Occipital lobe (tissue), 2 donors: Measurements from ENCODE around the gene BBS9. TPM values are rescaled to one million over a fixed set of nuclear protein-coding genes. Genes with fewer than 3 reads are reported as not detected.
"Not testable (repeated sequence)": the region's sequence is repeated elsewhere in the genome, so short reads cannot be mapped to it uniquely, and the experiment has no call there.

Source experiments
- DNase-seq: peaks from one replicate; lab custom pipeline; 2025; lab: John Stamatoyannopoulos, UW
- total RNA-seq: library from RNA; depleted of rRNA; stranded (reverse); fragments of >200 nt; gene quantifications from one replicate; pipeline ENCODE4 v1.2.3, GENCODE V29; 2014

BBS9 gene
- total RNA-seq, 1 donor from 2014 or later: 103 TPM

DNA sequence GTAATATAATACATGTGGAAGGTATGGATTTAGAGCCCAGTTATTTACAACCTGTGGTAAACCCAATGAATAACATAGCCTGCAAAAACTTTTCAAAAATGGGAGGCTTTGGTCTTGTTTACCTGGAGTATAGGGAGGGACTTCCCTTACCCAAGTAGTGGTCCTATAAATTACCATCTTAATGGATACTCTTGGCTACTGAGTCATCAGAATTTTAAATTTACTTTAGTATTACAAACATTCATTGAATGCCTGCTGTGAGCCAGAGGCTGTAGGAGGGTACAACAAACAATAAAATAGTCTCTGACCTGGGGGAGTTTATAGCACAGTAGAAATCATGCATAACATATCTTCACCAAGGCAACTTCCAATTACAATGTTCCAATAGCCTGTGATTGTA is 365.1 kb downstream of the BBS9 start:
- DNase-seq: no peak

DNA sequence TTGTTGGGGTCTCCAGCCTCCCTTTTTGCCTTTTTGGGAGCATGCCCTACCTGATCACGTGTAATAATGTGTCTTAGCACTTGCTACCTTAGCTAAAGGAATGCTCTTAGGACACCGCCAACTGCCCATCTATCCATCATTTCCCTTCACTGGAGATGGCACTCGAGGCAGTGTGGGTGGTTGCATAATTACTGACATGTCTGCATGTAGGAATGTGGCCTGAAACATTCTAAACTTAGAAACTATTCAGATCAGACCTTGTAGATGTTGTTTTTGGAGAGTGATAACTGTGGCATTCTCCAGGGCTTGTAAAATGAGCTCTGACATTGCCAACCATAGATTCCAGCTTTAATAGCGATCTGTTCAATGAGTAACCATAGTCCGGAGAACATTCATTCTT is 365.8 kb downstream of the BBS9 start:
- no peak for DNase-seq

DNA sequence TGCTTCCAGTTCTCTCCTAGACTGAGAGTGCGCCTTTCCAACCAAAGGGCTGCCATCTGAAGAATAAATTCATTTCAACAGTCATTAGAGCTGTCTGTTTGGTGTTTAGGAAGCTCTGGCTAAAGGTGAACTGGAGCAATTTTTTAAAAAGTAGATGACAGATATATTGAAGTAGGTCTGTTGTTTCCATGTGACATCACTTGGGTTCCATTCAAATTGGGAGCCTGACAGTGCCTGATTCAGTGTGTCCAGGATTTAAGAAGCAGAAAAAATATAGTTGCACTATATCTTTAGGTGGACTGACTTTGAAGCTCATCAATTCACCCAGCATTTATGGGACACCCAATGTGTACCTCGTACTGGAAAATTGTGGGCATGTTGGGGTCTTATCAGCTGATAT is 367.7 kb downstream of the BBS9 start:
- DNase-seq: no peak

DNA sequence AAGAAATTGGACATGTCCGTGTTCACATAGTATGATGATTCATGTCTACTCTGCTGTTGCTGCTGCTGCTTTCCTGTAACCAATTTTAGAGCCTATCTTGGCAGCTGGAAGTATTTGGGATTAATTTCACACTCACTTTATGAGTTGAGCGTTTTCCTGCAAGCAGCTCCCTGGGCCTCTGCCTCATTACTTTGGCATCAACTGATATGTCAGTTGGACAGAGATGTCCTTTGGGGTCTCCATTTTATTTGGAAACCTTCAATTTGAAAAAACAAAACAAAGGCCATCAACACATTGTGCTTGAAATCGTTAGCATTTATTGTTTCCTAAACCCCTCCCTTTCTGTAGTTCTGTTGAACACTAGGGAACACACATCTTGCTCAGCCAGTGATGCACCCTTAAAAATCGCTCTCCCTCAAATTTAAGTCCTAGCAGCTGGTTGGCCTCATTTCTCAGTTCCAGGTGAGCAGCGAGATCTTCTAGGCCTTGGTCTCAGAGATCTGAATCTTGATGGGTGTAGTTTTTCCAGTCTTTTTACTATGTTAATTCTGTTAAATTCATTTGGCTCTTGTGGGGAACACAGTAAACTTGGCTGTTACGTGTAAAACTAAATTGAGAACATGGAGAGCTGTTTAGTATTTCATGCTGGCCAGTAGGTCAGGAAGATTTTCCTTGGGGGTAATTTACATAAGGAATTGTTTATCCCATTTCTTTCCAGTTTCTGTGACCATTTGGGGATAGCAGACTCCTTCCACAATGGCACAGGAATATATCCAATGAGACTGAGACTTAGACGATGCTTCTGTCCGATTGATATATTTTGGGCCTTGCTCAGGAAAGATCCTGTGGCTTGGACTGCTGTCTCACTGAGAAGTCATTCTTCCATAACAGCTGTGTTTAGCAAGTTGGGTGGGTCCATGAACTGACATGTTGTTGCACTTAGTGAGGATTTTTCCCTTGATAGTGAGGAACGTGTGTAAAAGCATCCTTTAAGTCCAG is 371.6 kb downstream of the BBS9 start:
- DNase-seq: no peak

DNA sequence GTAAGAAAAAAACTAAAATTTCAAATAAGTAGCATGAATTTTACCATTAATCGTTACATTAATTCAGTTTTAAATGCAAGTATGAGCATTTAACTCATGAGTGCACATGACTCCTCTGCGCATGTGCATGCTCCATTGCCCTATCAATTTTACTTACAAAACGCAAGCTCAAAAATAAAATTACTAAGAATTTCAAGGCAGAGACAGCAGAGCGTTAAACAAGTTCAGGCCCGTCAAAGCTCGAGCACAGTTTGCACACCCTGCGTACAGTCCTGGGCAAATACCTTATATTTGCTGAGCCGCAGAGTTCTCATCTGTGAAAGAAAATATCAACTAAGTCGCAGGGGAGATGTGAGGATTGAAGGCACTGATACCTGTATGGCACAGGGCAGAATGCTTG is 373.6 kb downstream of the BBS9 start:
- no peak for DNase-seq

DNA sequence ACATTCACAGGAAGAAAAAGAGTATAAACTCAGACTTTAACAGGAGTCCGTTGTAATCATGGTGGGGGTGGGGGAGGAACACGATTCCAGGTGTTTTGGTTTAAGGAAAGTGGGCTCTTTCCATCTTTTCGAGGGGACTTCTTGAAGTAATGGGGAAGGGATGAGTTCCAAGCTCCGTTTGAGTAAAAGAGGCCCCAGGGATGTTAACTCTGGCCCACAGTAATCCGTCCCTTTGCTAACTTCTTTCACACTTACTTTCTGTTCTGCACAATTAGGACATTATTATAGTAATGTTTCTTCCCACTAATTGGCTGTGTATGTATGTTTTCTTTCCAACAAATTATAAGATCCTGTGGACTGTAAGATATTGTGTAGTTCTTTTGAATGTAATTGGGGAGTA is 374.4 kb downstream of the BBS9 start:
- DNase-seq: no peak

DNA sequence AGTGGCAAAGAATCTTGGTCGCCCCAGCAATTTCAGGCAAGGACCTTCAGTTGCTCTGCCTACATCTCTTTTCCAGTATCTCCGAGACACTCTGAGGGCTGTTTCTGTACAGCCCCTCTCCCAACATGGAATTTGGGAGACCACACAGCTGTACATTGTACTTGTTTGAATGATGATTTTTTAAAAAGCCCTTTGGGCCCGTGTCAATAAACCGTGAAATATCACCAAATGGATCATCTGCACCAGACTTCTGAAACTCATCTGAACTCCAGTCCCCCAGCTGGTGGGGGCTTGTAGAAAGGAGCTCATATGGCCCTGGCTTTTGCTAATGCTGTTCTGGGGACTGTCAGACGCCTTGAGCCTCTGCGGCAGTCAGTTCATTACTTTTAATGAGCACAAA is 374.9 kb downstream of the BBS9 start:
- DNase-seq: no peak

DNA sequence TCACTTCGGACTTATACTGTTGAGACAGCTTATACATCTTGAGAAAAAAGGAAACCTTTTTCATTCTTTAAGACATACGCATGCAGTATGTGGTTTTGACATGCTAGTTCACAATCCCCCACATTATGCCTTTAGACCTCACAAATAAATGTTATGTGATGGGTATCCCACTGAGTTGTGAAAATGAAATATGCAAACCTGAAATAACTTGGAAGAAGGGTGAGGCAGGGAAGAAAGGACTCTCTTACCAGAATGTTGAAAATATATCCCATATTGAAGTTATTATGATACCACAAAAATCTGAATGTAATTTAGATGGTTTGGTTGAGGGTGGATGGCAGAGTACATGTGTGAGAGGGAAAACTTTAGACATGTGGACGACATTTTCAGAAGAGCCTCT is 379.8 kb downstream of the BBS9 start:
- DNase-seq: no peak

DNA sequence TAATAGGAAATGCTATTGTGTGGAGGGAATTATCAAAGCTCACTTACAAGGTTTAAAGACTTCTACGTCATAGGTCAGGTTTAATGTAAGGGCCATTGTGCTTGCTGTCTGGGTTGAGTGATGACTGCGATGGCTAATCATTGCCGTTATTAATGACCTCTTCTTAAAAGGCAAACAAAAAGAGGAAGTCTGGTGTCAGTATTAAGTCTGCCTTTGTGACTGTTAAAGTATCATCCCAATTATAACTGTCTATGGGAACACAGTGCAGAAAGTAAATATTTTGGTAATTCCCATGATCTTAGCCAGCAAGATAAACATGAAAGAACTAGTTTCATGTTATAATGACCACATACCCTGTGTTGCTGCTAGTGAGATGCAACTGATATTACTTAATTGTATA is 382.4 kb downstream of the BBS9 start:
- no peak for DNase-seq

DNA sequence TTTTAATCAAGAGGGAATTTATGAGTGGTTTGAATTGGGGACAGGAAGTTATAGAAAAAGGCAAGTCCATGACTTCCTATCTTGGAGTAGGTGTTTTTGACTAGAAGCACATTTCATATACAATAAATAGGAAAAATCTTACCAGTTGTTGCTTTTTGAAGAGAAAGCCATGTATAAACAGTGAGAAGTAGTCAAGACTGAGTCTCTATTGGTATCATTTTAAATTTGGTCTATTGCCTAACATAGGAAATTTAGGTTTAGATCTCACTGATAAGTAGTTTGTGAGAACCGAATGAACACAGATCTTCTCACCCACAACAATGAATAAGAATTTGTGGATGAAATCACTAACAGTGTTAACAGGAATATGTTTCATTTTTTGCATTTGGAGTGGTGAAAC is 387.2 kb downstream of the BBS9 start:
- DNase-seq: no peak

DNA sequence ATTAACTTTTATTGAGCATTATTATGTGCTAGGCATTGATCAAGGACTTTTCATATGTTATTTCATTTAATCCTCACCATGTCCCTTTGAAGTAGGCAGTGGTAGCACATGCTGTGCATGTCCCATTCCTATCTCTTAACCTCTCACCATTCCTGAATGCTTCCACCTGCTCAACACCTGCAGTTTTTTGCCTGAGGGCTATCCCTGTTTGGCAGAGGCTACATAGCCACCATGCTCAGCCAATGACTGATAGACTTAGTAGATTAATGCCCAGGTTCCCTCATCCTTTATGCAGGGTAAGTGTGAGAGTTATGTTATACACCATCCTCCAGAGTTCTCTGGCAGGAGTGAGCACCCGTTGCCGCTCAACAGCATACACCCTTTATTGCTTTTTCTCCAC is 387.8 kb downstream of the BBS9 start:
- DNase-seq: no peak

DNA sequence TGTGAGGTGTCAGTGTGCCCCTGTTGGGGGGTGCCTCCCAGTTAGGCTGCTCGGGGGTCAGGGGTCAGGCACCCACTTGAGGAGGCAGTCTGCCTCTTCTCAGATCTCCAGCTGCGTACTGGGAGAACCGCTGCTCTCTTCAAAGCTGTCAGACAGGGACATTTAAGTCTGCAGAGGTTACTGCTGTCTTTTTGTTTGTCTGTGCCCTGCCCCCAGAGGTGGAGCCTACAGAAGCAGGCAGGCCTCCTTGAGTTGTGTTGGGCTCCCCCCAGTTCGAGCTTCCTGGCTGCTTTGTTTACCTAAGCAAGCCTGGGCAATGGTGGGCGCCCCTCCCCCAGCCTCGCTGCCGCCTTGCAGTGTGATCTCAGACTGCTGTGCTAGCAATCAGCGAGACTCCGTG is 397.6 kb downstream of the BBS9 start:
- not testable (repeated sequence) for DNase-seq

DNA sequence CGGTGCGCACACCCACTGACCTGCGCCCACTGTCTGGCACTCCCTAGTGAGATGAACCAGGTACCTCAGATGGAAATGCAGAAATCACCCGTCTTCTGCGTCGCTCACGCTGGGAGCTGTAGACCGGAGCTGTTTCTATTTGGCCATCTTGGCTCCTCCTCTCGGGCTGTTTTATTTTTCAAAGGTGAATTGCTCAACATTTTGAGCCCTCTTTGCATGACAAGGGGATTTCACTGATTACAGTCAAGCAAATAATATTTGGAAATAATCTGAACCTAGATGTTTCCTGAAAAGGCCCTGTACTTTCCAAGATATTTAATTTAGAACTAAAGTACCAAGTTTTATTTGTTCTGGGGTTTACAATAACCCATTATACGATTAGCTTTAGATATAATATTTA is 398.2 kb downstream of the BBS9 start:
- DNase-seq: not testable (repeated sequence)

DNA sequence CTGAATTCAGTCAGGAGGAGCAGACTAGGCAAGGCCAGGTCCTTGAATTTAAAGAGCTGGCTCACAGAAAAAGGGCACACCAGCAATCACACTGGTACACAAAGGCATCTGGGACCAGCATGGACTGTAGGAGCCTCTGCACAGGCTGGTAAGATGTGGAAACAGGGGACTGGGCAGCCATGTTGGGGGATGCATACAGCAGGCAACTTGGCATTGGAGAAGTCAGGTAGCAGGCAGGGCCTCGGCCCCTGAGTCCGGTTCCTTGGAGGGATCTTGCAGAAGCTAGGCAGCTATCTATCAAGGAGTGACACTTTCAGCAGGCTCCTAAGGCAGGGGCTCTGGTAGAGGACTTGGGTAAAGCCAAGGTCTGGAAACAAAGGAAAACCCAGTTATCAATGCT is 399.7 kb downstream of the BBS9 start:
- no peak for DNase-seq

DNA sequence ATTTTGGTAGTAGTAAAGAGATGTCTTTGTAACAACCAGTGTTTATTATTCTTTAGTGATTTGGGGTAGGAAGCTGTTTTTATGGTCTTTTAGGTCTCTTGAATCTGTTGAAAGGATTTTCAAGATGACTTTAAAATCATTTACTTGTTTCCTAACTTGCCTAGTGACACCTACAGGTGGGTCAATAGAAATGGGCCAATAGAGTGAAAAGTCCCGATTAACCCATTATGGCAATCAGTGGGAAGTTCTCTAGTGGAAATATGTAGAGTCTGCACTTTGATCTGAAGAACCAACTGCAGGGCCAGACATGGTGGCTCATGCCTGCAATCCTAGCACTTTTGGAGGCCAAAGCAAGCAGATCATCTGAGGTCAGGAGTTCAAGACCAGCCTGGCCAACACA is 401.3 kb downstream of the BBS9 start:
- no peak for DNase-seq

DNA sequence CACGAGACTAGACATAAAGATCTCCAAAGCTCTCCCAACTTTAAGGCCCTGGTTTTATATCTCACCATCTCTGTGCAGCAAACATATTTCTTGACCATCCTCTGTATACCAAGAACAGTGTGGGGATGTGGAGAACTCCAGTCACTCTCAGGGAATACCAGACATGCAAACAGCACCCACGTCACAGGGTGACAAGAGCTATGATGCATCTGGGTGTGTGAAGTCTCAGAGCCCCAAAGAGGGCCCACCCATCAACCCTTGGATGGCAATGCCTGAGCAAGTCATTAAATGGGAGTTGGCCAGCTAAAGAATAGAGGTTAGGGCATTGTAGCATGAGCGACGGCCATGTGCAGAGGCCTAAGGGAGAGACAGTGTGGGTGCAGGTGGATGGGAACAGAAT is 402.5 kb downstream of the BBS9 start:
- no peak for DNase-seq

DNA sequence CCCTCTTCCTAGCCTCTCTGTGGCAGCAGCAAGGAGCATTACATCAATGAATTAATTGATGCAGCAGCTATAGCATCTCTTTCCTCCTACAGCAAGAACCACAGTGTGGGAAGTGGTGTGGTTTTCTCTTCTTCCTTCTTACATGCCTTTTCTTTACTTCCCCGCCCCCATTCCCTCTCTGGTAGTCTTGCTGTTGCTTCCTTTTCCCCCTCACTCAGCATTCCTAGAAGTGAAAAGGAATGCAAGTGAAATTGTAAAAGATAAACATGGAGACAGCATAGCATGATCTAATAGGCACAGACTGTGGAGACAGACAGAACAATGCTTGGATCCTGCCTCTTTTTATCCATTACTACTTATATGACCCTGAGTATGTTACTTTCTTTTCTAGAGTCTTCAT is 405.5 kb downstream of the BBS9 start:
- DNase-seq: no peak

DNA sequence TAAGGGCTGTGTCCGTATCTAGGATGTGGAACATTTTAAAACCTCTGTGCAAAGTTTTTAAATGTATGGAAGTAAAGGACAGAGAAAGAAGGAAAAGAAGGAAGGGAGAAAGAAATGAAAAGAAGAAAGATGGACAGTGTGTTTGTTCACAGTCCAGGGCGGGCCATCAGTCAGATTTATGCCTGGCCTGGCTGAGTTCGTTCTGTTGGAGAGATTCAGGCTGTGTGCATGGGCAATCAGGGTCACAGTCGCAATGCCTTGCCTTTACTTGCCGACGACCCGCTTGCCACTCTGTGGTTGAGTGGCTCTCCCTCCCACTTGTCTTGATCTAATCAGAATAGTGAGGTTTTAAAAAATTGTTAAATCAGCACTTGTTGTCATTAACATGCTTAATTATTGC is 406.6 kb downstream of the BBS9 start:
- no peak for DNase-seq

DNA sequence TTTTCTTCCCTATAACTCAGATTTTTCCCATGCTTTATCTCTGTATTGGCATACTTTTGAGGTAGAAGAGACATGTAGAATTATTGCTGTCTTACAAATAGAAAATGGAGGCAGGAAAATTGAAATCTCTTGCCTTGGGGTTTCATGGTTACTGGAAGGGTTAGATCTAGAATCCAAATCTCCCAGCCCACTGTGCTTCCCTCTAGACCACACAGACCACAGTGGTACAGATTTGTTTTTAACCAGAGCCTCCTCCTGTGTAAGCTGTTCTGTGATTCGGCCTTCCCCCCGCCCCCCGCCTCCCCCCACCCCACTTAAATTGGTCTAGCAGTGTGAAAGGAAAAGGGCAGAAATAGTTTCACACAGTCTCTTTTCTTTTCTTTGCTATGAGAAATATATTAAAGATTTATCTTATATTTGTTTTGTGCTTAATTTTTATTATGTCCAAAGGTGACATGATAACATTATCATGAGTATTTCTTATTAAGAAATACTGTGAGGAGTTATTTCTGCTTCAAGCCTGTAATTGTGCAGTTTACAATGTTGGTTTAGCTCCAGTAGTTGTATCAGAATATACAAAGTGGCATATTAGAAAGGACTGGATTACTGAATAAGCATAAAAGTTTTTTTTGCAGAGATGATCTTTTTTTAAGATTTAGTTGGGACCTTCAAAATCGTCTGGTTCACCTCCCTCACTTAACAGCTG is 407.2 kb downstream of the BBS9 start:
- DNase-seq: no peak

DNA sequence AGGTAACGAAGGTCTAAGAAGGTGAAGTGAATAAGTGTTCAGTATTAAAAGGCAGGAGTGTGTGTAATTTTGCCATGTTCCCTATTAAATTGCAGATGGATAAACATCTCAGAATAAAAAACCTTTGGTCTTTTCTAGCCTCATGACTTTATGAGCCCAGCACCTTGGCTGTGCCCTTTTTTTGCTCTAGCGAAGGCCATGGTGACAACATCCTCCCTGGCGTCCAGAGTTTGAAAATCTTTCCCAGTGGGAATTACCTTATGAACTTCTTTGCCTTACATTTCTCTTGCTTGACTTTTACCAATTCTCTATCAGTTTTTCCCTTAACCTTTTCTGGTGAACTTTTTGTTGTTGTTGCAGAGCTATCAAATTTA is 407.7 kb downstream of the BBS9 start:
- no peak for DNase-seq

DNA sequence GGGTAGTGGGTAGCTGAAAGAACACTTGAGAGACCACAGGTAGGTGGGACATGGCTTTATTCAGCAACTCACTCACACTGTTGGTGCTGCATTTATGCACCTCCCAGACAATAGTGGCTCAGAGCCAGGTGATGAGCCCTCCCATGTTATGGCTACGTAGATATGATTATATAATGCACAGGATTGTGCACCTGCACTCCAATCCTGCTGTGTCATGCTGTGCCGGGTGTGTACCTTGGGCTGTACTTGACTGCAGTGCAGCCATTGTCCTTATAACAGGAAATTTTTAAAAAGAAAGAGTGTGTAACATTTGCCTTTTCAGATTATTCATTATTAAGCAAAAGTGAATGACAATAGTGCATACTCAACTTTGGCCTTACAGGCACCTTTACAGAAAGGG is 409.8 kb downstream of the BBS9 start:
- no peak for DNase-seq

DNA sequence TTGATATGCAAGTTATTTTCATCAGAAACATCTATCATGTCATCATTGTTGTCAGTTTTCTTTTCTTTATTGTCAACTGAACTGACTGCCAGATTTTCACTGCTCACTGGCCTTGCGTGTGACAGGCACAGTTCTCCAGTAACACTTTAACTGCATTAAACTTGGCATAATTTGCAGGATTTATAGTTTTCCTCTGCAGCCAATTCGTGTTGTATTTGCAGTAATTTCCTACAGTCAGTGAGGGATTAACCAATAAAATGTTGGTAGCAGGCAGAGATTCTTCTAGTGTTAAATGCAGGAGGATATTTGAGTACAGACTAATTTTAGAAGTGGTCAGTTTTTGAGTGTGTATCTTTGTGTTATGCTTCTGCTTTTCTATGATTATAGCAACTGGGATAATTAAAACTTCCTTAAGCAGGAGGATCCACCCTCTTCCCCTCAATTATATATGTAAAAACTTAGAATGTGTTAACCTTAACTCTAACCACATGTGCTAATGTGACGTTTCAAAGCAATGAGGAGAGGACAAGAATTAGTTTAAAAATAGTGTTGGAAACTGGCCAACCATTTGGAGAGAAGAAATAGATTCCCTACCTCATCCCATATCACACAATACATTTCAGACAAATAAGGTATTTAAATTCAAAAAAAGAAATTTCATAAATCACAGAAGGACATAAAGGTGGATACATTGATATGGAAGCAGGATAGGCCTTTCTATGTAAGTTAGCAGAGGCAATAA is 410.5 kb downstream of the BBS9 start:
- DNase-seq: no peak
